ENCODE measurements around the gene MKX. TPM values are rescaled to one million over a fixed set of nuclear protein-coding genes. Genes with fewer than 3 reads are reported as not detected.

MKX gene
- total RNA-seq, 1 donor from 2014 or later: 0.22 TPM

DNA sequence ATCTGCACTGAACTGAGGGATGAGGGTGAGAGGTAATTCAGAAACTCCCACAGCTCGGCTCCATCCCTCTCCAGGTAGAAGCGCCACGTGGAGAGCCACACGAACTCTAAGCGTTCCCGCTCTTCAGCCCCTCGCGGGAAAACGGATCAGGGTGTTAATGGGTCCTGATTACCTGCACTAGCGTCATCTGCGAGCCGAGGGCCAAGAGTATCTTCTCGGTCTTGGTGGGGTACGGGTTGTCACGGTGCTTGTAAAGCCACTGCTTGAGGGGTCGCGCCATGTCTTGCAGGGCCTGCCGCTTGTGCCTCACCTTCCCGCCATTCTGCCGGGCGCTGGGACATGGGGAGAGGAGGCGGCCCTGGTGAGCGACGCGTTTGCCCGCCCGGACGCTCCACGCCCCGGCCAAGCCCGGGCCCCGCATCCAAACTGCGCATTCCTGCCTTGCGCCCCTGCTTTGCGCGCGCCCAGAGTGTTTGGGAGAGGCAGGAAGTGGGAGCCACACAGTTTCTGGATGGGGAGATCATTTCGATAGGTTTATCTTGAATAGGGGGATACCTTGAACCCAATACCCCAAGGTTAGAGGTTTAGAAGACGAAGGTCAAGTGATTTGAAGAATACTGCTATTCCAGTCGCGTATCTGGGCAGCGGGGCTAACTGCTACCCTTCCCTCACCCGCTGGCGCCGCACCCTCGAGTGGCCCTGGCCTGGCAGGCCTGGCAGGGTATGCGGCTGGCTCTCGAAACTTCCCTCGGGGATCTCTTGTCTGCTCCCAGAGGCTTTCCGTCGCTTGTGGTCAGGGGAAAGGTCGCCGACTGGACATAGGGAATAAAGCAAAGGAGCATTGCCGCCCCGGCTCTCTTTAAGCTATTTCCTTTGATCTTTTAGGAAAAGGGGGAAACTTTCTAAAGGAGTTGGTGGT lies 4.2 kb downstream of the MKX start:
- DNase-seq: peak; percentile 14
- H3K36me3 ChIP-seq: no peaks in the 10 kb centered on the region
- no peak overlapping the region for H3K27ac ChIP-seq (replicated peaks)
- TF ChIP-seq, protein P1, sequence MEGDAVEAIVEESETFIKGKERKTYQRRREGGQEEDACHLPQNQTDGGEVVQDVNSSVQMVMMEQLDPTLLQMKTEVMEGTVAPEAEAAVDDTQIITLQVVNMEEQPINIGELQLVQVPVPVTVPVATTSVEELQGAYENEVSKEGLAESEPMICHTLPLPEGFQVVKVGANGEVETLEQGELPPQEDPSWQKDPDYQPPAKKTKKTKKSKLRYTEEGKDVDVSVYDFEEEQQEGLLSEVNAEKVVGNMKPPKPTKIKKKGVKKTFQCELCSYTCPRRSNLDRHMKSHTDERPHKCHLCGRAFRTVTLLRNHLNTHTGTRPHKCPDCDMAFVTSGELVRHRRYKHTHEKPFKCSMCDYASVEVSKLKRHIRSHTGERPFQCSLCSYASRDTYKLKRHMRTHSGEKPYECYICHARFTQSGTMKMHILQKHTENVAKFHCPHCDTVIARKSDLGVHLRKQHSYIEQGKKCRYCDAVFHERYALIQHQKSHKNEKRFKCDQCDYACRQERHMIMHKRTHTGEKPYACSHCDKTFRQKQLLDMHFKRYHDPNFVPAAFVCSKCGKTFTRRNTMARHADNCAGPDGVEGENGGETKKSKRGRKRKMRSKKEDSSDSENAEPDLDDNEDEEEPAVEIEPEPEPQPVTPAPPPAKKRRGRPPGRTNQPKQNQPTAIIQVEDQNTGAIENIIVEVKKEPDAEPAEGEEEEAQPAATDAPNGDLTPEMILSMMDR (IDR thresholded peaks at IDR 0.05; ENCODE audit: borderline replicate concordance): no peak
- H3K27me3 ChIP-seq (ENCODE audit: low read depth): peaks cover 81% of the 10 kb centered on the region
- peaks cover 53% of the 10 kb centered on the region for H3K4me1 ChIP-seq
- H3K9me3 ChIP-seq (replicated peaks): no peaks in the 10 kb centered on the region
- peak overlapping the region; percentile 81 for H3K4me3 ChIP-seq
- intact Hi-C loops (cut with micrococcal nuclease): no loop called here

DNA sequence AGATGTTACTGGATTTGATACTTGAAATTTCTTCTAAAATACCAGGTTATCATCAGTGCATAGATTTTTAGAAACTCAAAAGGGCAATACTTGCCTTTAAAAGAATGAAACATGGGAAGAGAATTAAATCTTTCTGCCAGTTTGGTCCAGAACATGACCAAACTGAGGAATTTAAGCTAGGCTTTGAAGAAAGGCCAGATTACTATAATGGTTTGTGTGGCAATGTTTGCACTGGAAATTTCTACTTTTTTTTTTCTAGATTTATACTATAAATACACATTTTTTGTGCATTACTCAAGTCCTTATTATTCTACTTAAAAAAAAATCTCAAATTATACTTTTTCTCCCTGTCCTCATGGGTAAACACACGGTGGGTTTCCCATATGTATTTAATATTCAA lies 9.2 kb downstream of the MKX start:
- intact Hi-C loops (cut with micrococcal nuclease): no loop called here
- TF ChIP-seq, protein P1 (IDR thresholded peaks at IDR 0.05; ENCODE audit: borderline replicate concordance): no peak
- no peak for DNase-seq

GRCh38 chr10:27730041-27730440 lies 15.6 kb downstream of the MKX start:
- intact Hi-C loops (cut with micrococcal nuclease): no loop called here
- Histone ChIP-seq H3K9me3 (replicated peaks) (no peaks in the 10 kb centered on the region), H3K36me3 (no peaks in the 10 kb centered on the region), H3K27ac (replicated peaks) (no peak overlapping the region), H3K27me3 (ENCODE audit: low read depth) (peaks cover 16% of the 10 kb centered on the region), H3K4me1 (no peaks in the 10 kb centered on the region), H3K4me3 (no peak overlapping the region)
- no peak for DNase-seq
- TF ChIP-seq, protein P1 (IDR thresholded peaks at IDR 0.05; ENCODE audit: borderline replicate concordance): no peak

More for the DNA sequence above, 9.2 kb downstream of the MKX start:
- Histone ChIP-seq H3K9me3 (replicated peaks) (no peaks in the 10 kb centered on the region), H3K4me3 (no peak overlapping the region), H3K4me1 (peaks cover 3% of the 10 kb centered on the region), H3K36me3 (no peaks in the 10 kb centered on the region), H3K27me3 (ENCODE audit: low read depth) (peaks cover 47% of the 10 kb centered on the region), H3K27ac (replicated peaks) (no peak overlapping the region)

DNA sequence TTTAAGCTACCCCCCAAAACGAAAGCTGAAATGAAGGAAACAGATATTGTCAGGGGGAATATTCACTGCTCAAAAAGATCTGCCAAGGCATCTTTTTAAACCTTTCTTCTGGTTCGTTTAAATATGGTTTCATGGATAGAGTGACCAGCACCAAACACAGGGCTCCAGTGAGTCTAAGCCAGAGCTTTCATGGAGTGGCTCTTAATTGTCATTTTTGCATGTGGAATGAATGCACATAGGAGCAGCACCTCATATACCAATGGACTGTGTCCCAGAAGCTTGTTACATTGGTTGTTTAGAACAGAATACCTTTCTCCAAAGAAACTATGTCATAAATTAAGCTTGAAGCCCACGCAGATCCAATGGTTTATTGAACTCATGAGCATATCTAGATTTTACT lies 17.3 kb downstream of the MKX start:
- H3K27me3 ChIP-seq (ENCODE audit: low read depth): peaks cover 6% of the 10 kb centered on the region
- H3K27ac ChIP-seq (replicated peaks): no peak overlapping the region
- DNase-seq: no peak
- H3K4me1 ChIP-seq: no peaks in the 10 kb centered on the region
- TF ChIP-seq, protein P1 (IDR thresholded peaks at IDR 0.05; ENCODE audit: borderline replicate concordance): no peak
- intact Hi-C loops (cut with micrococcal nuclease): no loop called here
- H3K36me3 ChIP-seq: no peaks in the 10 kb centered on the region
- H3K9me3 ChIP-seq (replicated peaks): no peaks in the 10 kb centered on the region
- no peak overlapping the region for H3K4me3 ChIP-seq

- H3K4me1 ChIP-seq: no peaks in the 10 kb centered on the region
- no peak overlapping the region for H3K27ac ChIP-seq (replicated peaks)
- no peaks in the 10 kb centered on the region for H3K27me3 ChIP-seq (ENCODE audit: low read depth)
- no peak for DNase-seq
- intact Hi-C loops (cut with micrococcal nuclease): no loop called here
- no peak overlapping the region for H3K4me3 ChIP-seq
- H3K36me3 ChIP-seq: no peaks in the 10 kb centered on the region
- H3K9me3 ChIP-seq (replicated peaks): no peaks in the 10 kb centered on the region
- TF ChIP-seq, protein P1 (IDR thresholded peaks at IDR 0.05; ENCODE audit: borderline replicate concordance): no peak
Measured at GRCh38 chr10:27724287-27724686, 21.3 kb downstream of the MKX start.

All from left ventricle myocardium inferior (tissue), 1 donor.